IPS DF 4.7 (cell line): ENCODE results near the gene ADAMTS12.

Experiments
- DNase-seq: peaks from one replicate; pipeline ENCODE4 v3.0.0-alpha.2; 2013; ENCODE audit warnings: low spot score; ENCODE audit errors: extremely low read depth

ADAMTS12 gene

GRCh38 chr5:33806738-33807442, 84.9 kb downstream of the ADAMTS12 start:
- DNase-seq, result no peak

GRCh38 chr5:33801292-33801691, 90.5 kb downstream of the ADAMTS12 start:
- no peak for DNase-seq

GRCh38 chr5:33800241-33800950, 91.4 kb downstream of the ADAMTS12 start:
- DNase-seq, result no peak

GRCh38 chr5:33795496-33795895, 96.3 kb downstream of the ADAMTS12 start:
- DNase-seq, result no peak

- no peak for DNase-seq
These were observed 97.1 kb downstream of the ADAMTS12 start for GRCh38 chr5:33794550-33795181.

- no peak for DNase-seq
These were observed 97.8 kb downstream of the ADAMTS12 start for GRCh38 chr5:33793836-33794549.

- no peak for DNase-seq
These were observed 98.5 kb downstream of the ADAMTS12 start for GRCh38 chr5:33793276-33793675.

- DNase-seq, result no peak
These were observed 99.2 kb downstream of the ADAMTS12 start for GRCh38 chr5:33792559-33792958.

GRCh38 chr5:33789567-33789957, 102.2 kb downstream of the ADAMTS12 start:
- no peak for DNase-seq

- no peak for DNase-seq
These were observed 102.7 kb downstream of the ADAMTS12 start for GRCh38 chr5:33788922-33789566.

- DNase-seq, result no peak
These were observed 106.2 kb downstream of the ADAMTS12 start for GRCh38 chr5:33785571-33785970.

- DNase-seq, result no peak
These were observed 110.5 kb downstream of the ADAMTS12 start for GRCh38 chr5:33781286-33781685.

- DNase-seq, result no peak
These were observed 115.6 kb downstream of the ADAMTS12 start for GRCh38 chr5:33776151-33776660.

- DNase-seq, result no peak
These were observed 117.4 kb downstream of the ADAMTS12 start for GRCh38 chr5:33774341-33774740.

GRCh38 chr5:33772380-33772897, 119.4 kb downstream of the ADAMTS12 start:
- no peak for DNase-seq

- DNase-seq, result no peak
These were observed 121.8 kb downstream of the ADAMTS12 start for GRCh38 chr5:33769968-33770367.

- no peak for DNase-seq
These were observed 122.6 kb downstream of the ADAMTS12 start for GRCh38 chr5:33769196-33769595.

GRCh38 chr5:33766023-33766422, 125.8 kb downstream of the ADAMTS12 start:
- no peak for DNase-seq

GRCh38 chr5:33764786-33765185, 127.0 kb downstream of the ADAMTS12 start:
- DNase-seq, result no peak

GRCh38 chr5:33763435-33763834, 128.4 kb downstream of the ADAMTS12 start:
- DNase-seq, result no peak

GRCh38 chr5:33762859-33763258, 128.9 kb downstream of the ADAMTS12 start:
- no peak for DNase-seq
